Urinary bladder (tissue), 4 donors: ENCODE measurements around the gene STRADA. TPM values are rescaled to one million over a fixed set of nuclear protein-coding genes. Genes with fewer than 3 reads are reported as not detected.

ENCODE experiments used
- DNase-seq: peaks from one replicate; pipeline ENCODE4 v3.0.0-alpha.2; 2015; ENCODE audit errors: extremely low spot score
- H3K27ac ChIP-seq: one replicate; pipeline ENCODE4 v1.5.1; 2013; ENCODE audit warnings: low read depth, mild to moderate bottlenecking, moderate library complexity
- H3K36me3 ChIP-seq: one replicate; pipeline ENCODE4 v1.6.1; 2013; ENCODE audit warnings: mild to moderate bottlenecking, moderate library complexity; ENCODE audit not compliant: insufficient read depth
- H3K4me1 ChIP-seq: one replicate; pipeline ENCODE4 v1.6.1; 2013; ENCODE audit warnings: mild to moderate bottlenecking, moderate library complexity; ENCODE audit not compliant: insufficient read depth
- H3K4me3 ChIP-seq: one replicate; pipeline ENCODE4 v1.5.1; 2013; ENCODE audit warnings: low read depth, low read length
- WGBS: extraction: QIAGEN DNeasy Blood & Tissue Kit; methylation state at CpG from one replicate; pipeline ENCODE4 v1.1.7; 2013; 5-methylcytosine and 5-hydroxymethylcytosine counted together
- polyA plus RNA-seq: library from polyadenylated mRNA; stranded (reverse); fragments of 200-250 nt; gene quantifications from one replicate; pipeline ENCODE4 v1.2.3, GENCODE V29; 2013
- total RNA-seq: library from RNA; depleted of rRNA; stranded (reverse); fragments of >200 nt; gene quantifications from one replicate; pipeline ENCODE4 v1.2.3, GENCODE V29; 2014
- donor health status: healthy with polysubstance abuse.
- donor health status: healthy.

STRADA gene
- total and polyA plus RNA-seq, 2 donors, result 24.9 to 41.7 TPM

- 4% methylated on average over 7 of the region's 7 CpGs for WGBS
- peak; percentile 29 for DNase-seq
- H3K4me3 ChIP-seq, result peak overlapping the region; percentile 65
- peak overlapping the region; percentile 99 for H3K27ac ChIP-seq
- peaks cover 1% of the 10 kb centered on the region for H3K4me1 ChIP-seq
- H3K36me3 ChIP-seq, result no peaks in the 10 kb centered on the region
Observed at GRCh38 chr17:63772801-63773271, 31.2 kb upstream of the STRADA start.

GRCh38 chr17:63768433-63768832 lies 26.8 kb upstream of the STRADA start:
- no peaks in the 10 kb centered on the region for H3K4me1 ChIP-seq
- no peak overlapping the region for H3K27ac ChIP-seq
- 90% methylated on average over 7 of the region's 7 CpGs for WGBS
- no peak overlapping the region for H3K4me3 ChIP-seq
- DNase-seq, result no peak
- H3K36me3 ChIP-seq, result peaks cover 1% of the 10 kb centered on the region

GRCh38 chr17:63766754-63767153 lies 25.2 kb upstream of the STRADA start:
- H3K27ac ChIP-seq, result no peak overlapping the region
- H3K4me3 ChIP-seq, result no peak overlapping the region
- H3K4me1 ChIP-seq, result no peaks in the 10 kb centered on the region
- no peak for DNase-seq
- H3K36me3 ChIP-seq, result peaks cover 1% of the 10 kb centered on the region

GRCh38 chr17:63764716-63765115 lies 23.1 kb upstream of the STRADA start:
- Histone ChIP-seq H3K4me1 (no peaks in the 10 kb centered on the region), H3K27ac (no peak overlapping the region), H3K4me3 (no peak overlapping the region), H3K36me3 (peaks cover 1% of the 10 kb centered on the region)
- no peak for DNase-seq
- WGBS, result 58% methylated on average over 4 of the region's 4 CpGs

GRCh38 chr17:63762161-63763078 lies 20.8 kb upstream of the STRADA start:
- Histone ChIP-seq H3K4me1 (no peaks in the 10 kb centered on the region), H3K36me3 (peaks cover 1% of the 10 kb centered on the region), H3K4me3 (no peak overlapping the region), H3K27ac (no peak overlapping the region)
- no peak for DNase-seq
- 86% methylated on average over 5 of the region's 5 CpGs for WGBS

GRCh38 chr17:63760771-63761539 lies 19.4 kb upstream of the STRADA start:
- Histone ChIP-seq H3K4me1 (no peaks in the 10 kb centered on the region), H3K36me3 (peaks cover 4% of the 10 kb centered on the region), H3K4me3 (no peak overlapping the region), H3K27ac (no peak overlapping the region)
- WGBS, result 86% methylated on average over 10 of the region's 10 CpGs
- no peak for DNase-seq

- no peak for DNase-seq
- no peak overlapping the region for H3K4me3 ChIP-seq
- peaks cover 4% of the 10 kb centered on the region for H3K36me3 ChIP-seq
- WGBS, result 84% methylated on average over 2 of the region's 2 CpGs
- H3K4me1 ChIP-seq, result no peaks in the 10 kb centered on the region
- no peak overlapping the region for H3K27ac ChIP-seq
Observed at GRCh38 chr17:63758428-63758827, 16.8 kb upstream of the STRADA start.

GRCh38 chr17:63754046-63754445 lies 12.4 kb upstream of the STRADA start:
- DNase-seq, result no peak
- no peak overlapping the region for H3K4me3 ChIP-seq
- H3K36me3 ChIP-seq, result peaks cover 8% of the 10 kb centered on the region
- no peak overlapping the region for H3K27ac ChIP-seq
- 97% methylated on average over 3 of the region's 3 CpGs for WGBS
- H3K4me1 ChIP-seq, result no peaks in the 10 kb centered on the region

- WGBS, result 83% methylated on average over 1 of the region's 1 CpG
- H3K36me3 ChIP-seq, result peaks cover 9% of the 10 kb centered on the region
- H3K27ac ChIP-seq, result no peak overlapping the region
- no peak for DNase-seq
- H3K4me3 ChIP-seq, result no peak overlapping the region
- no peaks in the 10 kb centered on the region for H3K4me1 ChIP-seq
Observed at GRCh38 chr17:63753215-63753614, 11.6 kb upstream of the STRADA start.

- Histone ChIP-seq H3K4me3 (no peak overlapping the region), H3K36me3 (peaks cover 9% of the 10 kb centered on the region), H3K27ac (no peak overlapping the region), H3K4me1 (no peaks in the 10 kb centered on the region)
- no peak for DNase-seq
- WGBS, result 82% methylated on average over 1 of the region's 1 CpG
Observed at GRCh38 chr17:63752707-63753106, 11.1 kb upstream of the STRADA start.

GRCh38 chr17:63751806-63752205 lies 10.2 kb upstream of the STRADA start:
- DNase-seq, result no peak
- 74% methylated on average over 8 of the region's 8 CpGs for WGBS
- Histone ChIP-seq H3K36me3 (peaks cover 8% of the 10 kb centered on the region), H3K27ac (no peak overlapping the region), H3K4me1 (no peaks in the 10 kb centered on the region), H3K4me3 (no peak overlapping the region)

GRCh38 chr17:63741143-63741407 lies 524 bp downstream of the STRADA start:
- peak overlapping the region; percentile 92 for H3K27ac ChIP-seq
- WGBS, result under 1% methylated on average over 14 of the region's 14 CpGs
- H3K4me3 ChIP-seq, result peak overlapping the region; percentile 73
- DNase-seq, result no peak
- peaks cover 4% of the 10 kb centered on the region for H3K36me3 ChIP-seq
- H3K4me1 ChIP-seq, result no peaks in the 10 kb centered on the region

GRCh38 chr17:63740464-63741142 lies 996 bp downstream of the STRADA start:
- peaks cover under 1% of the 10 kb centered on the region for H3K36me3 ChIP-seq
- no peaks in the 10 kb centered on the region for H3K4me1 ChIP-seq
- H3K27ac ChIP-seq, result peak overlapping the region; percentile 92
- WGBS, result 38% methylated on average over 12 of the region's 12 CpGs
- DNase-seq, result no peak
- peak overlapping the region; percentile 73 for H3K4me3 ChIP-seq
